ENCODE data around the gene PRR20G. TPM values are rescaled to one million over a fixed set of nuclear protein-coding genes. Genes with fewer than 3 reads are reported as not detected.

The PRR20G gene
- total RNA-seq, 1 donor from 2014 or later: not detected

DNA sequence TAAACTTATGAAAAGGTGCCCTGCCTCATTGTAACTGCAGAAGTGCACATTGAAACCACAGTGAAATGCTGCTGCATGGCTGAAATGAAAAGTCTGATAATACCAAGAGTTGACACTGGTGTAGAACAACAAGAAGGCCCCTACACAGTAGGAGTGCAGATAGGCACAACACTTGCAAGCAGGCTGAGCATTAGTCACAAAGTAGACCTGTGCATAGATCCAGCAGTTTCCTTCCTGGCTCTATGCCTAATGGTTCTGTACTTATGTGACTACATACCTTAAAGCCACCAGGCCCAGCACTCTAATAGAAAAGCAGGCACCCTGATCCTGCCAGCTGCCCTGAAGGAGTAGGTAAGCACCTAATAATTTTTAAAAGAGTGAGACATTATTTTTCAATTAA lies 53.1 kb downstream of the PRR20G start:
- Histone ChIP-seq H3K36me3 (no peaks in the 10 kb centered on the region), H3K27me3 (ENCODE audit: low read depth) (peaks cover 10% of the 10 kb centered on the region), H3K4me3 (no peak overlapping the region), H3K9me3 (replicated peaks) (peaks cover 16% of the 10 kb centered on the region), H3K4me1 (no peaks in the 10 kb centered on the region), H3K27ac (replicated peaks) (no peak overlapping the region)
- no peak for DNase-seq
- TF ChIP-seq, protein P1, sequence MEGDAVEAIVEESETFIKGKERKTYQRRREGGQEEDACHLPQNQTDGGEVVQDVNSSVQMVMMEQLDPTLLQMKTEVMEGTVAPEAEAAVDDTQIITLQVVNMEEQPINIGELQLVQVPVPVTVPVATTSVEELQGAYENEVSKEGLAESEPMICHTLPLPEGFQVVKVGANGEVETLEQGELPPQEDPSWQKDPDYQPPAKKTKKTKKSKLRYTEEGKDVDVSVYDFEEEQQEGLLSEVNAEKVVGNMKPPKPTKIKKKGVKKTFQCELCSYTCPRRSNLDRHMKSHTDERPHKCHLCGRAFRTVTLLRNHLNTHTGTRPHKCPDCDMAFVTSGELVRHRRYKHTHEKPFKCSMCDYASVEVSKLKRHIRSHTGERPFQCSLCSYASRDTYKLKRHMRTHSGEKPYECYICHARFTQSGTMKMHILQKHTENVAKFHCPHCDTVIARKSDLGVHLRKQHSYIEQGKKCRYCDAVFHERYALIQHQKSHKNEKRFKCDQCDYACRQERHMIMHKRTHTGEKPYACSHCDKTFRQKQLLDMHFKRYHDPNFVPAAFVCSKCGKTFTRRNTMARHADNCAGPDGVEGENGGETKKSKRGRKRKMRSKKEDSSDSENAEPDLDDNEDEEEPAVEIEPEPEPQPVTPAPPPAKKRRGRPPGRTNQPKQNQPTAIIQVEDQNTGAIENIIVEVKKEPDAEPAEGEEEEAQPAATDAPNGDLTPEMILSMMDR (IDR thresholded peaks at IDR 0.05; ENCODE audit: borderline replicate concordance): no peak
- intact Hi-C loops (cut with micrococcal nuclease): no loop called here

Other genes starting within 250 kb of the PRR20G start
- gene PRR23E, start 94.9 kb downstream of the PRR20G start, total RNA-seq: not detected